Hair follicular keratinocyte (primary cell): ENCODE data around the gene ZNF222. TPM values are rescaled to one million over a fixed set of nuclear protein-coding genes. Genes with fewer than 3 reads are reported as not detected.

Experiments
- total RNA-seq: library from RNA; depleted of rRNA; stranded (reverse); fragments of >200 nt; gene quantifications from 2 replicates; pipeline ENCODE4 v1.2.3, GENCODE V29; 2015

Gene ZNF222
- 2.5 and 4.4 TPM in 2 replicates for total RNA-seq

GRCh38 chr19:44025217-44025936 is at the start of gene ZNF222:
ZNF222 (plus strand) TSS chr19:44025379; CDS start chr19:44025437, 58 bp downstream.

GRCh38 chr19:43983912-43984686 is 41.1 kb upstream of the ZNF222 start, which contains the start of gene ZNF155:
ZNF155 (plus strand) TSS chr19:43984188; CDS start chr19:43988544, 4,356 bp downstream.

GRCh38 chr19:44002566-44003460 is 22.4 kb upstream of the ZNF222 start, which contains the start of gene ZNF230:
ZNF230 (plus strand) TSS chr19:44002957; CDS start chr19:44007079, 4,122 bp downstream.

GRCh38 chr19:44051650-44052402 is 26.6 kb downstream of the ZNF222 start, which contains the start of gene ZNF223:
ZNF223 (plus strand) TSS chr19:44052036; CDS start chr19:44055177, 3,141 bp downstream.

GRCh38 chr19:44071824-44072542 is 46.8 kb downstream of the ZNF222 start, which contains the start of gene ZNF284:
ZNF284 (plus strand) TSS chr19:44072159; CDS start chr19:44076390, 4,231 bp downstream.

Other genes starting within 250 kb of the ZNF222 start
- gene KCNN4, start 244.4 kb upstream of the ZNF222 start, total RNA-seq, result 9.2 and 19.3 TPM in 2 replicates
- 2.6 and 4.1 TPM in 2 replicates for gene LYPD5, start 222.9 kb upstream of the ZNF222 start, total RNA-seq
- gene ZNF283, start 198.1 kb upstream of the ZNF222 start, total RNA-seq, result 2.6 and 4.8 TPM in 2 replicates
- 0.11 and 1.6 TPM in 2 replicates for gene ZNF404, start 141.4 kb upstream of the ZNF222 start, total RNA-seq
- 4.9 and 5.2 TPM in 2 replicates for gene ZNF45, start 90.1 kb upstream of the ZNF222 start, total RNA-seq
- gene ZNF221, start 74.2 kb upstream of the ZNF222 start, total RNA-seq, result 1.1 and 1.9 TPM in 2 replicates
- 3.8 and 4.1 TPM in 2 replicates for gene ZNF155, start 41.2 kb upstream of the ZNF222 start, total RNA-seq
- gene ZNF230, start 22.4 kb upstream of the ZNF222 start, total RNA-seq, result 0.86 and 2.2 TPM in 2 replicates
- 2.2 and 4.3 TPM in 2 replicates for gene ZNF223, start 26.7 kb downstream of the ZNF222 start, total RNA-seq
- gene ZNF284, start 46.8 kb downstream of the ZNF222 start, total RNA-seq, result 0.80 and 0.86 TPM in 2 replicates
- 9.2 and 11.9 TPM in 2 replicates for gene ZNF224, start 69.0 kb downstream of the ZNF222 start, total RNA-seq
- 1.2 and 1.7 TPM in 2 replicates for gene ZNF225, start 88.0 kb downstream of the ZNF222 start, total RNA-seq
- 2.0 and 2.6 TPM in 2 replicates for gene ZNF234, start 116.2 kb downstream of the ZNF222 start, total RNA-seq
- 5.2 and 15.1 TPM in 2 replicates for gene ZNF226, start 139.7 kb downstream of the ZNF222 start, total RNA-seq
- gene ZNF227, start 187.2 kb downstream of the ZNF222 start, total RNA-seq, result 6.8 TPM in 2 replicates
- 0.04 TPM in 1 of 2 replicates, not detected in the other for gene ZNF233, start 234.5 kb downstream of the ZNF222 start, total RNA-seq